ENCODE data around the gene KLHL3.
A peak's percentile ranks its signal among the peaks of the same experiment; 100 is the strongest.

KLHL3 gene

GRCh38 chr5:137630972-137631370 is 104.9 kb downstream of the KLHL3 start:
- DNase-seq, result no peak

GRCh38 chr5:137630216-137630971 is 105.5 kb downstream of the KLHL3 start:
- DNase-seq, result no peak

- DNase-seq, result peak; percentile 59
Measured at GRCh38 chr5:137629646-137630045, 106.2 kb downstream of the KLHL3 start.

- no peak for DNase-seq
Measured at GRCh38 chr5:137627706-137628105, 108.2 kb downstream of the KLHL3 start.

GRCh38 chr5:137627293-137627692 is 108.6 kb downstream of the KLHL3 start:
- DNase-seq, result no peak

GRCh38 chr5:137624786-137625349 is 111.0 kb downstream of the KLHL3 start:
- no peak for DNase-seq

- DNase-seq, result no peak
Measured at GRCh38 chr5:137622850-137623249, 113.0 kb downstream of the KLHL3 start.

GRCh38 chr5:137621861-137622823 is 113.7 kb downstream of the KLHL3 start:
- peak; percentile 70 for DNase-seq

- no peak for DNase-seq
Measured at GRCh38 chr5:137621306-137621705, 114.6 kb downstream of the KLHL3 start.

- DNase-seq, result peak; percentile 88
Measured at GRCh38 chr5:137619191-137619870, 116.6 kb downstream of the KLHL3 start.

- DNase-seq, result no peak
Measured at GRCh38 chr5:137618476-137618875, 117.4 kb downstream of the KLHL3 start.

- DNase-seq, result peak; percentile 68
Measured at GRCh38 chr5:137617528-137618205, 118.2 kb downstream of the KLHL3 start.

GRCh38 chr5:137616046-137616445 is 119.8 kb downstream of the KLHL3 start:
- DNase-seq, result no peak

GRCh38 chr5:137615171-137615775 is 120.6 kb downstream of the KLHL3 start:
- no peak for DNase-seq

- DNase-seq, result no peak
Measured at GRCh38 chr5:137613554-137614265, 122.2 kb downstream of the KLHL3 start.

- no peak for DNase-seq
Measured at GRCh38 chr5:137612576-137612975, 123.3 kb downstream of the KLHL3 start.

- no peak for DNase-seq
Measured at GRCh38 chr5:137611794-137612435, 124.0 kb downstream of the KLHL3 start.

GRCh38 chr5:137611011-137611580 is 124.8 kb downstream of the KLHL3 start:
- DNase-seq, result no peak

- no peak for DNase-seq
Measured at GRCh38 chr5:137610598-137610997, 125.3 kb downstream of the KLHL3 start.

GRCh38 chr5:137609127-137609526 is 126.8 kb downstream of the KLHL3 start:
- DNase-seq, result peak; percentile 55

All from fibroblast of skin of scalp (primary cell).